Glomerular endothelial cell (primary cell): ENCODE measurements around the gene IRF4. TPM values are rescaled to one million over a fixed set of nuclear protein-coding genes. Genes with fewer than 3 reads are reported as not detected.

Experiments used
- DNase-seq: peaks from one replicate; pipeline ENCODE4 v3.0.0-alpha.2; 2011; ENCODE audit warnings: low read depth, low spot score; ENCODE audit errors: extremely low read depth
- total RNA-seq: library from RNA; depleted of rRNA; stranded (reverse); fragments of >200 nt; gene quantifications from 2 replicates; pipeline ENCODE4 v1.2.3, GENCODE V29; 2015

Gene IRF4
- not detected in 2 replicates for total RNA-seq

DNA sequence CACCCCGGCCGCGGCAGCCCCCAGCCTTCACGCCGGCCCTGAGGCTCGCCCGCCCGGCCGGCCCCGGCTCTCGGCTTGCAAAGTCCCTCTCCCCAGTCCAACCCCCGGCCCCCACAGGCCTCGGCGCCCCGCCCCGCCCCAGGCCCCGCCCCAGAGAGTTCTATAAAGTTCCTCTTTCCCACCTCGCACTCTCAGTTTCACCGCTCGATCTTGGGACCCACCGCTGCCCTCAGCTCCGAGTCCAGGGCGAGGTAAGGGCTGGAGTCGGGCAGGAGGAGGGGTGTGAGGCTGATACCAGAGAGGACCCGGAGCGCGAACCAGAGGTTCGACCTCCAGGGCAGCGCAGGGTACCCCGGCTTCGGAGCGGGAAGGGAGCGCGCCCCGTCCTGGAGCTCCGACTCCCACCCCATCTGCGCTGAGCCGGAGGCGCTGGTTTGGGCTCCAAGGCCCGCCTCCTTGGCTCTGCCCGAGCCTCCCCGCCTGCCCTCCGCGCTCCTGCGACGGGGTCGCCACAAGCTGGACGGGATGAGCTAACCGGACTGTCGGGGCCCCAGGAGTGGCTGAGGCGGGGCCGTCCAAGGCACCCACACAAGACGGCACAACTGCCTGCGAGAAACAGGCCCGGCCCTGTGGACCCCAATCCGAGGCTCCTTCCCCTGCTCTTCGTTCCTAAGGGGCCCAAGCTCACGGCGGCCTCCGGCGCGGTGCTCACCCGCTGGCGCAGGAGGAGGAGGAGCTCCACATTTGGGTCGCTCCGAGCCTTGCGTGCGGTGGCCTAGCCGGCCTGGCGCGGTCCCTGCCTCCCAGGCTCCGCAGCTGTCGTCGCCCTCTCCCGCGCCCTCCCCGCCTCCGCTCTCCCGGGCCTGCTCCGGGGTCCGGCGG, at the start of gene IRF4:
IRF4 (plus strand) TSS at position 194 of the 882 bp plus-strand sequence. CDS start 1,401 bp downstream, outside the sequence.
- DNase-seq = no peak

DNA sequence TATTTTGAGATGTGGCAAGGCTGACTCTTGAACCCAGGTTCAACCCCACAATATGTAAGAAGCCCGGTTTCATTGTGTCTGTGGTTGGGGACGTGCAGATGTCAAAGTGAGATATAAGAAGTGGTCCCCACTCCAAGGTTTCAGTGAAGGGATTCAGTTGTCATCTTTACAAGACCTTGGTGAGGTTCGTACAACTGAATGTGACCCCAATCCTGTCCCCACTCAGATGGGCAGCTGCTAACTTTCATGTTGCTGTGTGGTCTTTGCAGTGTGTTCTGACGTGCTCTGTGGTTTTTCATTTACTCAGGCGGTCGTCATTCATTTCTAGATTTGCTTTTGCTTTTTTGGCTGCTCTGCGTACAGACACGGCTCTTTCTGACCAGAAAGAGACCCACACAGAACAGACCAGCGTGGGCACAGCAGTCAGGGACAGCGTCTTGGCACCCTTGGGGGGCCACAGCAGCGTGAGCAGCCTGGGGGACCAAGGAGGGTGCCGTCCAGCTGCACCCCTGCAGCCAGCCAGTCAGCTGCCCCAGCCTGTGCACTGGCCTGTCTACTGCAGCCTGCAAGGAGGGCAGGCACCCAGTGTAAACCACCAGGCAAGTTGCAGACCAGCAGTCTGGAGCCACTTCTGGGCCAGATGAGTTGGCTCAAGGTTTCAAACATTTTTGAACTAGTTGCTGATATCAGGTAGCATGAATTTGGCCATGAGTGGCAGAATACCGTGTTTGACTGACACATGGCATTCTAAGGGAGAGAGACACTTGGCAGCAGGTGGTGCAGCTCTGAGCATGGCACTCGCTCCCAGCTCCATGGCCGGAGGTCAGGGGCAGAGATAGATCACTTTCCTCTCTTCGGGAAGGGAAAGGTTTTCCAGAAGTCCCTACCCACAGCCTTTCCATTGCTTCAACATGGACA, 49.4 kb upstream of the IRF4 start:
- no peak for DNase-seq

- DNase-seq = no peak
These were observed 48.7 kb upstream of the IRF4 start for GRCh38 chr6:342832-343179.

GRCh38 chr6:343226-343935, 48.2 kb upstream of the IRF4 start:
- DNase-seq = no peak

DNA sequence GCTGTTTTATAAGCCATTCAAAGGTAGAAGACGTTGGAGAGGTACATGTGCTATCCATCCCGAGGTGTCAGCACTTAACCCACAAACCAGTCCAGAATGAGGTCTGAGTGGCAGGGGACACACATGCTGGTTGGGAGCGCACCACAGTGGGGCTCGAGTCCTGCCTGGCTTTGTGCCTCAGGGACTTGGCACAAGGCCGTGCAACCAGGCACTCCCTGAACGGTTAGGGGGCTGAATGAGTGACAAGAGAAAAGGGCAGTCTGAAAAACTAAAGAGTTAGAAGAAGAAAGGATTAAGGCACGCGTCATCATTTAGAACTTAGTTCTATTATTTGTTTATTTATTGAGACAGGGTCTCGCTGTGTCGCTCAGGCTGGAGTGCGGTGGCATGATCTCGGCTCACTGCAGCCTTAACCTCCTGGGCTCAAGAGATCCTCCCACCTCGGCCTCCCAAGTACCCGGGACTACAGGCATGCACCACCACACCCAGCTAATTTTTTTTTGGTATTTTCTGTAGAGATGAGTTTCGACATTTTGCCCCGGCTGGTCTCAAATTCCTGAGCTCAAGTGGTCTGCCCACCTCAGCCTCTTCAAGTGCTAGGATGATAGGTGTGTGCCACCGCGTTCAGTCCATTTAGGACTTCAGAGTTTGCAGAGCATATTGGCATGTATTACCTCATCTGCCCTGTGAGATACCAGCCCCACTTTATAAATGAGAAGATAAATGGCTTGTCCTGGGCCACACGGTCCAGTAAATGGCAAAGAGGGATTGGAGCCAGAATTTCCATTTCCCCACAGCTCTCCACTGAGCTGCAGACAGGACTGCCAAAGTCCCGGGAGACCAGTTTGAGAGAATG, 47.4 kb upstream of the IRF4 start:
- no peak for DNase-seq

- no peak for DNase-seq
These were observed 46.7 kb upstream of the IRF4 start for GRCh38 chr6:344816-345340.

- no peak for DNase-seq
These were observed 45.7 kb upstream of the IRF4 start for GRCh38 chr6:345747-346385.

GRCh38 chr6:346386-347030, 45.0 kb upstream of the IRF4 start:
- no peak for DNase-seq

DNA sequence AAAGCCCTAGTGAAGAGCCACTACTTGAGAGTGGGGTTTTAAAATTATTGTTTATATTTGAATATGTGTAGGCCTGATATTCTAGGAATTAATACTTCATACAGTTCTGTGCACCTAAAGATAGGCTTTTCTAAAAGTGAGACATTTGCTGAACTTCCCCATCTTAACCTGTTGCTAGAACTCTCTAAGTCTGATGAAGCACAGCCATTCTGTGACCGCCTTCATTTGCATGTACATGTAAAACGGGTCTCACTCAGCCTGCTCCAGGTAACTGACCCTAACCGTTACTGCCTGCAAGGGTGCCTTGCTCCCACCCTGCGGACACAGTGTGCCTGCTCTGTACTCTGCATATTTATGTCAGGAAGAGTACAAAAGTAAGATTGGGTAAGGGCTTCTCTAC, 44.3 kb upstream of the IRF4 start:
- DNase-seq = no peak

- no peak for DNase-seq
These were observed 43.3 kb upstream of the IRF4 start for GRCh38 chr6:347951-348859.

- DNase-seq = no peak
These were observed 42.6 kb upstream of the IRF4 start for GRCh38 chr6:348860-349396.

DNA sequence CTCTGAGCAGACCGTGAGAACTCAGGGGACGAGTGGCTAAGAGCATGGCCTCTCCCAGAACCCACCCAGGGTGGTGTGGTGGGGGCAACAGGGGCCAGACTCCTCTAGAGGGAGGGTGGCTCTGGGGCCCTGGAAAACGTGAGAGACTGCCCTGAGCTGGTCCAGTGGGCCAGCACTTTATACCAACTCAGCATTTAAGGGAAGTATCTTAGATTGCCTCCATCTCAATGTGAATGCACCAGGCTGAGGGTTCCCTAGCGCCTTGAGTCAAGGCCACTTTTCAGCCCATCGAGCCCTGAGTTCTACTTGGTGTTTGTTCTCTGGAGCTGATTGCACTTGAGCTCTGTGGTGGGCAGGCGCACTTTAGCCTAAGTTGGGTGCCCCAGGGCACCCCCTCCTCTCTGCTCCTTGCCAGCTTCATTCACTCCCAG, 42.0 kb upstream of the IRF4 start:
- no peak for DNase-seq

- DNase-seq = no peak
These were observed 41.2 kb upstream of the IRF4 start for GRCh38 chr6:350371-350770.

DNA sequence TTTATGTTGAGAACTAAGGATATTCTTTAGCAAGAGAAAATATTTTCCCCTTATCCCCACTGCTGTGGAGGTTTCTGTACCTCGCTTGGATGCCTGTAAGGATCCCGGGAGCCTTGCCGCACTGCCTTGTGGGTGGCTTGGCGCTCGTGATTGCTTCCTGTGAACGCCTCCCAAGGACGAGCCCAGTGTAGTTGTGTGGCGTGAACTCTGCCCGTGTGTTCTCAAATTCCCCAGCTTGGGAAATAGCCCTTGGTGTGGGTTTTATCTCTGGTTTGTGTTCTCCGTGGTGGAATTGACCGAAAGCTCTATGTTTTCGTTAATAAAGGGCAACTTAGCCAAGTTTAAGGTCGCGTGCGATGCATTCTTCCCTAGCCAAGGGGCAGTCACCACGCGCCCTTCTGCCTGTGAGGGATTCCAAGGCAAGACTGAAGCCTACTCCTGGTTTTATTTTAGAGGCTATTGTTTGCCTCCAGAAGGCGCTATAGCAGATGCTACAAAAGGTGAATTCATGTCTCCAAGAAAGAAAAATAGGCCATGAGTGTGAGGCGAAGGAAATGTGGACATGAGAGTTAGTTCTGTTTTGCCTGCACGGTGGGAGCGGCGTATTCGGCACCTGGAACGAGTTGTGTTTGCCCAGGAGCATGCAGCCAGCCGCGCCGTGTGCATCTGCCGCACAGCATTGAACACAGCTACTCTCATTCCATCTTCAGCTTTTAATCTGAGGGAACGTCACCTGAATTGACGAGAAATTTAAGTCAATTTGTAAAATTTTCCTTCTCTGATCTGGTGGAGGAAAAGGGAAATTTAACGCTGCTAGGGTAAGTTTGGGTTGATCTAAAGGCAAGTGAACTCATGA, 40.3 kb upstream of the IRF4 start:
- no peak for DNase-seq

DNA sequence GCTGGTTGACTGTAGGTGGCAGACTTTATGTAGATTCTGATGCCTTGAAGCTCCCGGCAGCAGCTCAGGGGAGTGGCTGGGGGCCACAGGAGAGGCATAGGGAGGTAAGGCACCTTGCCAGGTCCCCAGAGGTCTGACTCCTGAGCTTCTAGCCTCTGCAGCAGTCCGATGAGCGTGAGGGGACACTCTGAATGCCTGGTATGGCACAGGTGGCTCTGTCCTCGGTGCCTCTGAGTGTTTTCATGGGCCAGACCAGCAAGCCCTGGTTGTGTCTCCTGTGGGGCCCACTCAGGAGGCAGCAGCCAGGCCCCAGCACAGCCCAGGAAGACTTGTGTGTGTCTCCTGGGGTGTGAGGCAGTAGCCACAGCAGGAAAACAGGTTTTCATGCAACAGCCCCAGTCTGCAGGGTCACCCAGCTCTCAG, 39.7 kb upstream of the IRF4 start:
- DNase-seq = no peak

GRCh38 chr6:352474-352873, 39.1 kb upstream of the IRF4 start:
- no peak for DNase-seq
